GM12874 (cell line): Measurements from ENCODE around the gene SPEM2.

Experiments
- TF ChIP-seq, protein P1 (sequence below): IDR thresholded peaks from 2 replicates; pipeline ENCODE4 v1.5.1; 2011; ENCODE audit warnings: low read depth, mild to moderate bottlenecking, control low read depth, low read length, moderate library complexity; ENCODE audit not compliant: insufficient read depth

The SPEM2 gene

DNA sequence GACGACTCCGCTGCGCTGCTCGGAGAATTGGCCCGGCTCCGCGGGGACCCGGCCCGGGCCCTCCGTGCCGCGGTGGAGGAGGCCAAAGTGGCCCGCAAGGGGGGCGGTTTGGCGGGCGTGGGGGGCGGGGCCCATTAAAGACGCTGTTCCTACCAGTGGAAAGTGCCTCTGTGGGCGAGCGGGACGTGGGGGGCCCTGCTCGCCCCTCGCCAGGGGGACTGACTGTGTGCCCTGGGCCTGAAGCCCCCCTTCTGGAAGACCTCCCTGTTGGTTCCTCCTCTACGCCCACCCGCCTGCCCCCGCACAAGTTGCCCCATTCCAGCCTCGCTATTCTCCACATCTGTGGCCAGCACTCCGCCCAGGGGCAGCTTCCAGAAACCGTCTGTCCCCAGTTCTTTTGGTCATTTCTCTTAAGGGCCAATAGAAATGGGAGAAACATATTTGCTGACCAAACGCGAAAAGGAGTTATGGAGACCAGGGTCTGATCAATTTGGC, 12.0 kb downstream of the SPEM2 start:
- TF ChIP-seq, protein P1, sequence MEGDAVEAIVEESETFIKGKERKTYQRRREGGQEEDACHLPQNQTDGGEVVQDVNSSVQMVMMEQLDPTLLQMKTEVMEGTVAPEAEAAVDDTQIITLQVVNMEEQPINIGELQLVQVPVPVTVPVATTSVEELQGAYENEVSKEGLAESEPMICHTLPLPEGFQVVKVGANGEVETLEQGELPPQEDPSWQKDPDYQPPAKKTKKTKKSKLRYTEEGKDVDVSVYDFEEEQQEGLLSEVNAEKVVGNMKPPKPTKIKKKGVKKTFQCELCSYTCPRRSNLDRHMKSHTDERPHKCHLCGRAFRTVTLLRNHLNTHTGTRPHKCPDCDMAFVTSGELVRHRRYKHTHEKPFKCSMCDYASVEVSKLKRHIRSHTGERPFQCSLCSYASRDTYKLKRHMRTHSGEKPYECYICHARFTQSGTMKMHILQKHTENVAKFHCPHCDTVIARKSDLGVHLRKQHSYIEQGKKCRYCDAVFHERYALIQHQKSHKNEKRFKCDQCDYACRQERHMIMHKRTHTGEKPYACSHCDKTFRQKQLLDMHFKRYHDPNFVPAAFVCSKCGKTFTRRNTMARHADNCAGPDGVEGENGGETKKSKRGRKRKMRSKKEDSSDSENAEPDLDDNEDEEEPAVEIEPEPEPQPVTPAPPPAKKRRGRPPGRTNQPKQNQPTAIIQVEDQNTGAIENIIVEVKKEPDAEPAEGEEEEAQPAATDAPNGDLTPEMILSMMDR: no peak

DNA sequence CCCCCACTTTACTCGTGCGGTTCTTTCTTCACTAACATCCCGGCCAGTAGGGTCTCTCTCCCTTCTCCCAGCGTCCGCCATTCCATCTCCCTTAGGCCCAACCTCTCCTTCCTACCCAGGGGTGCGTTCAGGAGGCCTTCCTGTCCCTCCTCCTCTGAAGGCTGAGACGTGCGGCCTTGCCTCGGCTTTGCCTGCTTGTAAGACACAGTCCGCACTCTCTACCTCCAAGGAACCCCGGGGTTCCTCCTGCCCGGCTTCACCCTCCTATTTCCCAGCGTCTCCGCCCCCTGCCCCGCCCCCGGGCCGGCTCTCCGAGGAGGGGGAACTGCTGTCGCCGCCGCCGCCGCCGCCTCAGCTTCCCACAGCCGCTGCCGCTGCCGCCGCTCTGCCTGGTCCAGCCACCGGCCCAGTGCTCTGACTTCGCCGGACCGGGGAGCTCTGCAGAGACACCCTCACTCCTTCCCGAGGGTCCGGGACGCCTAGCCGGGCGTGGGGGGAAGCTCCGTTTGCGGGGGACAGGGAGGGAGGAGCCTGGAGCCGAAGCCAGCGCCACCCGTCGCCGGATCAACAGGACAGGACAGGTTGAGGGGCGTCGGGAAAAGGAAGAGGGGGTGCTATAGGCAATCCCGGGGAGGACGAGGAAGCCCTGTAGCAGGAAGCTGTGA, 12.7 kb downstream of the SPEM2 start:
- TF ChIP-seq, protein P1: no peak

DNA sequence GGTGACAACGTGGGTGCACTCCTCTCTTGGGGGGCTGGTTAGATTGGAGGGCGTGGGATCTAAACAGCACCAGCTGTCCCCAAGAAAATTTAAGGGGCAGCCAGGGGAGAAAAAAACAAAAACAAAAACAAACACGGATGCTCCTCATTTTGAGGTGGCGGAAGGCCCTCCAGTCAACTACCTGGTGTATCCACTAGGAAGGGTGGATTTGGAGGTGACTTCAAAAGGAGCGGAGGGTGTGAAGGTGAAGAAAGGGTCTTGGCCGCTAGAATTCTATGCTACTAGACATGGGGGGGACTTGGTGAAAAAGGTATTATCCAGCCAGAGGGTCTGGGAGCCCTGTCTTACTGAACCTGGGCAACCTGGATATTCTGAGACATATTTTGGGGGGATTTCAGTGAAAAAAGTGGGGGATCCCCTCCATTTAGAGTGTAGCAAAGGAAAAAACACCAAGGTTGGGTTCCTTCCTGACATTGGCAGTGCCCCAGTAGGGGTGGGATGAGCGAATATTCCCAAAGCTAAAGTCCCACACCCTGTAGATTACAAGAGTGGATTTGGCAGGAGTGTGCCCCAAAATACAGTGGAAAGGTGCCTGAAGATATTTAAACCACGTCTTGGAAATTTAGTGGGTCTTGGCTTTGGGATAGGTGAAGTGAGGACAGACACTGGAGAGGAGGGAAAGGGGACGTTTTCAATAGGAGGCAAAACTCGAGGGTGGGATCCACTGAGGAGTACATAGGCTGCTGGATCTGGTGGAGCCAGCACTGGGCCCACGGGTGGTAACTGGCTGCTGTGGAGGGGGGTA, 13.4 kb downstream of the SPEM2 start:
- TF ChIP-seq, protein P1: no peak

DNA sequence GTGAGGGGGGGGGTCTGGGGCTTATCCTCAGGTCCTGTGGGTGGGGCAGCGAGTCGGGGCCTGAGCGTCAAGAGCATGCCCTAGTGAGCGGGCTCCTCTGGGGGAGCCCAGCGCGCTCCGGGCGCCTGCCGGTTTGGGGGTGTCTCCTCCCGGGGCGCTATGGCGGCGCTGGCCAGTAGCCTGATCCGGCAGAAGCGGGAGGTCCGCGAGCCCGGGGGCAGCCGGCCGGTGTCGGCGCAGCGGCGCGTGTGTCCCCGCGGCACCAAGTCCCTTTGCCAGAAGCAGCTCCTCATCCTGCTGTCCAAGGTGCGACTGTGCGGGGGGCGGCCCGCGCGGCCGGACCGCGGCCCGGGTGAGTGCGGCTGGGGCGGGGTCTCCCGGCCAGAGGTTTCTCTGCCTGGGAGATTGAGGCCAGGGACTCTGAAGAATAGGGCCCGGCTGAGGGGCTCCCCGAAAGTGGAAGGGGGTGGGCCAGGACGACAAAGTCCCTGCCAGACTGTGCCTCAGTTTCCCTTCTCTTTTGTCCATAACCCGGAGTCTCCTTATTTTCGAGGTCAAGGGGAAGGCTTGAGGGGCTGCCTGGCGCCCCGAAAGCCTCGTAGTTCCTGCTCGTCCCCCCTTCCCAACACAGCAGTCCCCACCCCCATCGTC, 14.2 kb downstream of the SPEM2 start, which contains the start of gene FGF11:
TSS of gene FGF11 (plus strand) at position 51 of the 651 bp plus-strand sequence. CDS start at position 160, 109 bp downstream.
- TF ChIP-seq, protein P1: no peak

DNA sequence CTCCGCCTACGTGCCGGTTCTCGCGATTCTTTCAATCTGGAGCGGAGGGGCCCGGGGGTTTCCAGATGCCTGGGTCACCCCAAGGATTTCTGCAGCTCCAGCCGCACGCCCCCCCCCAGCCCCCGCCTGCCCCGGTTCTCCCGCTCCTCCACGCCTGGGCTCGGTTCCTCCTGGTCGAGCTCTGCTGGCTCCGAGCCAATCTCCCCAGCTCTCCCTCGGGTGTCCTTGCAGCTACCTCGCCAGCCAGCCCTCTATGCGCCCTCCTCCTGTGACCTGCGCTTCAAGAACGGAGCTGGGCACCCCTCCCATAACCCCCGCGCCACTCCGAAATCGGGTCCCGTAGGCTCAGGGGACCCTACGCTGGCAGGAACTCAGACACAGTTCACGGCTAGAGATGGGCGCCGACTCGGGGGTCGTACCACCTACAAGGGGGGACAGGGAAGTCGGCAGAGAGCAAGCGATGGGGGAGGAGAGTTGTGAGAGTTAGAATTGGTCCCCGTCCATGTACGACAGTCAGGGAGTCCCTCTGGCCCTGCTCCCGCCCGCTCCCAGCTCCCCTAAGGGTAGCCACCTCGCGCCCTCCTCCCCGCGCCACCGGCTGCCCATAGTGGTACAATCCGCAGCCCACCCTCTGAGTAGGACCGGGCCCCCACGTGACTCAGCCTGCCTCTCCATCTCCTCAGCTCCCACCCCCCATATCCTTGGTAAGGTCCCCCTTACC, 14.9 kb downstream of the SPEM2 start:
- TF ChIP-seq, protein P1: no peak

DNA sequence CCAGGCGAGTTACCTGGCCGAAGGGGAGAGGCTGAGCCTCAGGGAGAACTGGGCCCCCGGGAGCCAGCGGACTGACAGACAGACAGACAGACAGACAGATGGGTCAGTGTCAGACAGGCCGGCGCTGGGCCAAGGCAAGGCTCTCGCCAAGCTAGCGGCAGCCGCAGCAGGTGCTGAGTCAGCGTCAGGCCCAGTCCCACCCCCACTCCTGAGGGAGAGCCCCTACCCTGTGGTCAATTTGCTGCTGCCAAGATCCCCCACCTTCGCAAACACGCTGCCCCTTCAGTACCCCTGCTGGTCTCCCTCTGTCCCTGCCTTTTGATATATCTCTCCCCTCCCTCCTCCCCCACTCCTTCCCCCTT, 15.4 kb downstream of the SPEM2 start:
- TF ChIP-seq, protein P1: peak; percentile 11; the same call in 1 of the 2 replicates
